CD14-positive monocyte (primary cell): Measurements from ENCODE around the gene THSD4. TPM values are rescaled to one million over a fixed set of nuclear protein-coding genes. Genes with fewer than 3 reads are reported as not detected.

Experiments
- DNase-seq, 3 donors: peaks; one replicate each; pipeline ENCODE4 v3.0.0-alpha.2; 2011 to 2022
- H2AFZ ChIP-seq: 2 replicates; pipeline ENCODE4 v1.6.0; 2012; ENCODE audit warnings: mild to moderate bottlenecking, low read depth, low read length, inconsistent platforms; ENCODE audit not compliant: insufficient read depth, poor library complexity, severe bottlenecking
- H3K27ac ChIP-seq, 2 donors: 1 replicate in 1 of 2; 2 replicates in 1 of 2; pipeline ENCODE4 v1.5.1; 2012 to 2013; ENCODE audit warnings: low read length in 2 of 2, control low read depth in 1 of 2, inconsistent platforms in 1 of 2, low read depth in 1 of 2, mild to moderate bottlenecking in 1 of 2
- H3K27me3 ChIP-seq, 2 donors: one replicate each; pipeline versions ENCODE4 v1.6.0 to v1.6.1; 2011 to 2013; ENCODE audit warnings: low read length in 2 of 2; ENCODE audit not compliant: control insufficient read depth in 2 of 2, insufficient read depth in 2 of 2
- H3K36me3 ChIP-seq, 2 donors: replicated peaks in 1 of 2; 1 replicate in 1 of 2; 2 replicates in 1 of 2; pipeline versions ENCODE4 v1.5.1 to v1.6.1; 2012 to 2013; ENCODE audit warnings: low read length in 2 of 2, control low read depth in 1 of 2, inconsistent platforms in 1 of 2, mild to moderate bottlenecking in 1 of 2; ENCODE audit not compliant: insufficient read depth in 2 of 2, control insufficient read depth in 1 of 2
- H3K4me1 ChIP-seq, 2 donors: 1 replicate in 1 of 2; 2 replicates in 1 of 2; pipeline versions ENCODE4 v1.5.1 to v1.6.1; 2012 to 2013; ENCODE audit warnings: low read length in 2 of 2, control low read depth in 1 of 2, inconsistent platforms in 1 of 2, mild to moderate bottlenecking in 1 of 2, moderate library complexity in 1 of 2; ENCODE audit not compliant: insufficient read depth in 2 of 2, control insufficient read depth in 1 of 2
- H3K4me2 ChIP-seq: replicated peaks from 2 replicates; pipeline ENCODE3; 2012; ENCODE audit warnings: low read length, moderate library complexity, mild to moderate bottlenecking; ENCODE audit not compliant: poor library complexity, severe bottlenecking; ENCODE audit errors: extremely low read depth
- H3K4me3 ChIP-seq, 3 experiments: fragments of 200-600 bp in 1 of 3; sonication (generic) in 1 of 3; replicated peaks in 1 of 3; 1 replicate in 2 of 3; 2 replicates in 1 of 3; pipeline ENCODE4 v1.5.1; 2011 to 2013; ENCODE audit warnings: low read length in 3 of 3, mild to moderate bottlenecking in 3 of 3, control low read depth in 2 of 3, low read depth in 2 of 3, inconsistent platforms in 1 of 3, moderate library complexity in 1 of 3
- H3K79me2 ChIP-seq: 2 replicates; pipeline ENCODE4 v1.6.0; 2012; ENCODE audit warnings: mild to moderate bottlenecking, control low read depth, inconsistent platforms, low read length, moderate library complexity; ENCODE audit not compliant: insufficient read depth
- H3K9ac ChIP-seq: 2 replicates; pipeline ENCODE4 v1.6.0; 2017; ENCODE audit warnings: low read length, mild to moderate bottlenecking; ENCODE audit not compliant: insufficient read depth, poor library complexity, severe bottlenecking
- H3K9me3 ChIP-seq, 2 donors: replicated peaks in 1 of 2; 1 replicate in 1 of 2; 2 replicates in 1 of 2; pipeline versions ENCODE4 v1.5.1 to v1.6.1; 2012 to 2013; ENCODE audit warnings: low read length in 2 of 2, control low read depth in 1 of 2; ENCODE audit not compliant: control insufficient read depth in 1 of 2, insufficient read depth in 1 of 2
- H4K20me1 ChIP-seq: 2 replicates; pipeline ENCODE4 v1.6.0; 2012; ENCODE audit warnings: mild to moderate bottlenecking, low read length, control low read depth, moderate library complexity; ENCODE audit not compliant: insufficient read depth
- H3K27ac Mint-ChIP-seq, 7 donors: one replicate each; pipeline ENCODE4 v1.8.0; 2020; ENCODE audit warnings: mild to moderate bottlenecking in 7 of 7, mixed read lengths in 7 of 7, moderate library complexity in 6 of 7, inconsistent platforms in 2 of 7
- H3K27me3 Mint-ChIP-seq, 3 donors: one replicate each; pipeline ENCODE4 v1.8.0; 2021 to 2022; ENCODE audit warnings: low read depth in 3 of 3, mild to moderate bottlenecking in 3 of 3, mixed read lengths in 3 of 3, moderate library complexity in 3 of 3, inconsistent platforms in 1 of 3
- H3K36me3 Mint-ChIP-seq, 2 donors: one replicate each; pipeline ENCODE4 v1.8.0; 2020; ENCODE audit warnings: mixed read lengths in 2 of 2, inconsistent platforms in 1 of 2, mild to moderate bottlenecking in 1 of 2
- H3K4me1 Mint-ChIP-seq: one replicate; pipeline ENCODE4 v1.8.0; 2020; ENCODE audit warnings: mild to moderate bottlenecking, mixed read lengths
- H3K4me3 Mint-ChIP-seq, 2 donors: one replicate each; pipeline ENCODE4 v1.8.0; 2020; ENCODE audit warnings: mild to moderate bottlenecking in 2 of 2, mixed read lengths in 2 of 2, moderate library complexity in 1 of 2
- H3K9me3 Mint-ChIP-seq, 7 donors: one replicate each; pipeline ENCODE4 v1.8.0; 2020 to 2022; ENCODE audit warnings: mixed read lengths in 7 of 7, mild to moderate bottlenecking in 6 of 7, moderate library complexity in 6 of 7, inconsistent platforms in 2 of 7
- WGBS: methylation state at CpG from one replicate; pipeline ENCODE4 v1.1.5; 2013; ENCODE audit warnings: missing lambda C conversion rate; ENCODE audit not compliant: insufficient coverage; 5-methylcytosine and 5-hydroxymethylcytosine counted together
- intact Hi-C, 2 donors: fragments of 100-400 bp; cut with micrococcal nuclease; formaldehyde crosslinking; loops; one replicate each; pipeline versions ENCODE4 v1.15.0 to v1.15.1; 2023
- polyA plus RNA-seq, 3 donors: library from polyadenylated mRNA; depleted of rRNA in 1 of 3; unstranded in 2 of 3; stranded (reverse) in 1 of 3; fragments of 300-500 nt in 2 of 3; fragments of >200 nt in 1 of 3; fragmentation: Illumina TruSeq in 2 of 3; gene quantifications; 1 replicate in 2 of 3; 2 replicates in 1 of 3; pipeline ENCODE4 v1.2.3, GENCODE V29; 2012 to 2021
- TF ChIP-seq, protein P1 (sequence below): fragments of 200-600 bp; IDR thresholded peaks from one replicate; pipeline ENCODE4 v1.8.0; 2022; ENCODE audit warnings: antibody characterized with exemption, mild to moderate bottlenecking

Gene THSD4
- polyA plus RNA-seq, 3 donors = not detected

DNA sequence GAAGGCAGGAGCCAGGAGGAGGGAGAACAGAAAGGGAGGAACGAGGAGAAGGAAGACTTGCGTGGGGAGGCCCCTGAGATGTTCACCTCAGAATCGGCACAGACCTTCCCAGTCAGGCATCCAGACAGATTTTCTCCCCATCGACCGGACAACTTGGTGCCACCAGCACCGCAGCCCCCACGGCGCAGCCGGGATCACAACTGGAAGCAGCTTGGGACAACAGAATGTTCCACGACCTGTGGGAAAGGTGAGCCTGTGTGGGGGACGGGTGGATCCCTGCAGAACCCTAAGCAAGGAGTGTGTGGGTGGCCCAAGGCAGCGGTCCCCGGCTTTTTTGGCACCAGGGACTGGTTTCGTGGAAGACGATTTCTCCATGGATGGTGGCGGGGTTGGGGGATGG lies 622.5 kb downstream of the THSD4 start:
- Histone ChIP-seq H3K9ac (no peak overlapping the region), H3K27me3 (no peaks in the 10 kb centered on the region), H3K36me3 (no peaks in the 10 kb centered on the region), H4K20me1 (no peaks in the 10 kb centered on the region), H3K4me2 (no peak overlapping the region), H3K9me3 (no peaks in the 10 kb centered on the region), H3K79me2 (no peaks in the 10 kb centered on the region), H2AFZ (no peak overlapping the region), H3K4me3 (no peak overlapping the region), H3K4me1 (no peaks in the 10 kb centered on the region), H3K27ac (no peak overlapping the region)
- WGBS = 95% methylated on average over 11 of the region's 16 CpGs
- Mint-ChIP-seq H3K4me1 (no peaks in the 10 kb centered on the region), H3K27me3 (peaks cover 1 to 6% (median 2%) of the 10 kb centered on the region in 3 donors), H3K4me3 (no peak overlapping the region), H3K27ac (no peak overlapping the region), H3K36me3 (no peaks in the 10 kb centered on the region), H3K9me3 (no peaks in the 10 kb centered on the region)
- TF ChIP-seq, protein P1, sequence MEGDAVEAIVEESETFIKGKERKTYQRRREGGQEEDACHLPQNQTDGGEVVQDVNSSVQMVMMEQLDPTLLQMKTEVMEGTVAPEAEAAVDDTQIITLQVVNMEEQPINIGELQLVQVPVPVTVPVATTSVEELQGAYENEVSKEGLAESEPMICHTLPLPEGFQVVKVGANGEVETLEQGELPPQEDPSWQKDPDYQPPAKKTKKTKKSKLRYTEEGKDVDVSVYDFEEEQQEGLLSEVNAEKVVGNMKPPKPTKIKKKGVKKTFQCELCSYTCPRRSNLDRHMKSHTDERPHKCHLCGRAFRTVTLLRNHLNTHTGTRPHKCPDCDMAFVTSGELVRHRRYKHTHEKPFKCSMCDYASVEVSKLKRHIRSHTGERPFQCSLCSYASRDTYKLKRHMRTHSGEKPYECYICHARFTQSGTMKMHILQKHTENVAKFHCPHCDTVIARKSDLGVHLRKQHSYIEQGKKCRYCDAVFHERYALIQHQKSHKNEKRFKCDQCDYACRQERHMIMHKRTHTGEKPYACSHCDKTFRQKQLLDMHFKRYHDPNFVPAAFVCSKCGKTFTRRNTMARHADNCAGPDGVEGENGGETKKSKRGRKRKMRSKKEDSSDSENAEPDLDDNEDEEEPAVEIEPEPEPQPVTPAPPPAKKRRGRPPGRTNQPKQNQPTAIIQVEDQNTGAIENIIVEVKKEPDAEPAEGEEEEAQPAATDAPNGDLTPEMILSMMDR = no peak
- no peak for DNase-seq
- intact Hi-C loops = no loop called here

DNA sequence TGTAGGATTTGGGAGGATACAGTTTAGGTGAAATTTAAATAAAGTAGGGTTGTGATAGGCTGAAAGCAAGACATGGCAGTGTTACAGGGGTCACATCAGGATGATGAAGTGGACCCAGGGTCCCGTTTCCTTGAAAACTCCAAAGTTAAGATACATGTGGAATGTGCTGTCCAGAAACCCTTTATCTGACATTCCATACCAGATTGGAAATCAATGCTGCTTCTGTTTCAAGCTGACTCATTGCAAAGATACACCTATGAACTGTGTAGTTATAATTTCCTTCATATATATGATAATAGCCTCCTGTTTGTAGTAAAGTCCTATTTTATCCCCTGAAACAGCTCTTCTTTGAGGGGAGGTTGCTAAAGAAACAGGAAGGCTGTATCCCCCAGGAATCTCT lies 624.1 kb downstream of the THSD4 start:
- Histone ChIP-seq H2AFZ (no peak overlapping the region), H3K36me3 (no peaks in the 10 kb centered on the region), H3K4me2 (no peak overlapping the region), H3K9me3 (no peaks in the 10 kb centered on the region), H3K9ac (no peak overlapping the region), H3K27me3 (no peaks in the 10 kb centered on the region), H3K79me2 (no peaks in the 10 kb centered on the region), H3K4me3 (no peak overlapping the region), H4K20me1 (no peaks in the 10 kb centered on the region), H3K4me1 (no peaks in the 10 kb centered on the region), H3K27ac (no peak overlapping the region)
- Mint-ChIP-seq H3K9me3 (no peaks in the 10 kb centered on the region), H3K27me3 (peaks cover 0 to 6% (median 4%) of the 10 kb centered on the region in 3 donors), H3K27ac (no peak overlapping the region), H3K4me1 (no peaks in the 10 kb centered on the region), H3K36me3 (no peaks in the 10 kb centered on the region), H3K4me3 (no peak overlapping the region)
- TF ChIP-seq, protein P1 = no peak
- intact Hi-C loops = no loop called here
- DNase-seq = no peak
- no CpG with 5 or more reads among the region's 1 CpG for WGBS
